Cardiac septum (tissue), 1 donor: ENCODE data around the gene IVL. TPM values are rescaled to one million over a fixed set of nuclear protein-coding genes. Genes with fewer than 3 reads are reported as not detected.

Source experiments
- DNase-seq: peaks from one replicate; pipeline ENCODE4 v3.0.0-alpha.2; 2020; ENCODE audit warnings: low spot score
- intact Hi-C: fragments of 100-400 bp; cut with DNase I; formaldehyde crosslinking; loops from one replicate; pipeline ENCODE4 v1.14.0; 2022
- long read RNA-seq: library from polyadenylated mRNA; unstranded; transcript quantifications from one replicate; pipeline ENCODE4 v2.0.0, GENCODE V29; 2021
- total RNA-seq: library from RNA; stranded (reverse); fragmentation: NEBNext Ultra II Directional; extraction: Animal tissue kit (Norgen Biotek cat#: 25700); gene quantifications from one replicate; pipeline ENCODE4 v1.2.1, GENCODE V29; 2021
- donor health status: DM: no; HTN: no; CAD: no.

IVL gene
- not detected for total RNA-seq
- long read RNA-seq = 0 reads

- no peak for DNase-seq
- intact Hi-C loops = no loop called here
Observed at GRCh38 chr1:152907686-152908601, at the start of gene IVL. TSS of gene IVL (plus strand) at chr1:152908546. CDS start at chr1:152909798, 1,252 bp downstream.

DNA sequence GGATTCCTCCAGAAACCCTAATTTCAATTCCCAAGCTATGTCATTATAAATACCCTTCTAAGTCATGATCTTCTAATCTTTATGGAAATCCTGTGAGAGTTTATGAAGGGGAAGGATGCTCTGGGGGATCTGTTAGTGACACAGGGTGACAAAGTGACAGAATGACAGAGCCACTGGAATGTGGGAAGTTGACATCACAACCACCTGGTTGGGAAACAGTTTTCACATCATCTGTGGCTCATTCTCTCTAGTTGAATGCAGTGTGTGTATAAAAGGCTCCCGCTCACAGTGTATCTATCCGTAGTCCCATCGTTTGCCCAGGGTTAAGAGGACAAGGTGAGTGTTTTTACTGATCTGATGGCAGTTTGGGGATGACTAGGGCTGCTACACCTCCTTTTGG is 48.6 kb upstream of the IVL start, which contains the start of gene LCE7A:
LCE7A (plus strand) TSS at position 301 of the 400 bp plus-strand sequence. CDS start 702 bp downstream, outside the sequence.
- DNase-seq = no peak
- intact Hi-C loops = no loop called here

DNA sequence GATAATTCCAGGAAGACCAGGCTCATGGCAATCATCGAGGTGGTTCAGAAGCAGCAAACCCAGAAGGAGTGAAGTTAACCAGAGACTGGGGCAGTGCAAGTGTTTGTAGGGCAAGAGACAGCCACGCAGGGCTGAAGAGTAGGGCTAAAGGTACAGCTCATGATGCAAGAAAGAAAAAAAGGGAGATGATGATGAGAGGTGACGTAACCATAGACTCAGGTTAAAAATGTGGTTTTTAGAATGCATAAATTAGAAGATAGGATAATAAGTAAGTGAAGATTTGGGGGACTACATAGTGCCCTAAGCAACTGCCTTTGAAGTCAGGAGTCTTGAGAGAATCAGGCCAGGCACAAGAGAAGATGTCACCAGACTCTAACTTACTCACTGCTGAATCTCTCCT is 48.2 kb upstream of the IVL start:
- intact Hi-C loops = no loop called here
- no peak for DNase-seq

GRCh38 chr1:152861374-152861773 is 47.0 kb upstream of the IVL start:
- intact Hi-C loops = no loop called here
- no peak for DNase-seq

GRCh38 chr1:152864443-152864842 is 43.9 kb upstream of the IVL start:
- DNase-seq = no peak
- intact Hi-C loops = no loop called here

DNA sequence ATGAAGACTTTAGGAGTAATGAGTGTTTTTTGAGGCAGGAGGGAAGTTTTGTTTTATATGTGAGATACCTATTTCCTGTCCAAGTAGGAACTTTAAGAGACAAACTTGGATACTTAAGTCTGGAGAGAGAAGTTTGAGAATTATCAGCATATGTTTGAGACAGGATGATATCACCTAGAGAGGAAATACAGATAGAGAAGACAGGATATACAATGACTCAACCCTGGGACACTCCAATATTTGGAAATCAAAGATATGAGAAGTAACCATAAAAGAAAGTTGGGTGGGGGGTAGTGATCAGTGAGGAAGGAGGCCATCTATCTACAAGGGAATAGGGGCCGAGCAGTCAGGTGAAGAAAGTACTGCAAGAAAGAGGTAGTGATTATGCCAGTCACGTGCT is 42.0 kb upstream of the IVL start:
- intact Hi-C loops = no loop called here
- DNase-seq = no peak

GRCh38 chr1:152869808-152870419 is 38.4 kb upstream of the IVL start:
- no peak for DNase-seq
- intact Hi-C loops = loop anchor here (2.0 kb wide), 1 partner anchor 353 kb away; no protein-coding TSS in a partner anchor

DNA sequence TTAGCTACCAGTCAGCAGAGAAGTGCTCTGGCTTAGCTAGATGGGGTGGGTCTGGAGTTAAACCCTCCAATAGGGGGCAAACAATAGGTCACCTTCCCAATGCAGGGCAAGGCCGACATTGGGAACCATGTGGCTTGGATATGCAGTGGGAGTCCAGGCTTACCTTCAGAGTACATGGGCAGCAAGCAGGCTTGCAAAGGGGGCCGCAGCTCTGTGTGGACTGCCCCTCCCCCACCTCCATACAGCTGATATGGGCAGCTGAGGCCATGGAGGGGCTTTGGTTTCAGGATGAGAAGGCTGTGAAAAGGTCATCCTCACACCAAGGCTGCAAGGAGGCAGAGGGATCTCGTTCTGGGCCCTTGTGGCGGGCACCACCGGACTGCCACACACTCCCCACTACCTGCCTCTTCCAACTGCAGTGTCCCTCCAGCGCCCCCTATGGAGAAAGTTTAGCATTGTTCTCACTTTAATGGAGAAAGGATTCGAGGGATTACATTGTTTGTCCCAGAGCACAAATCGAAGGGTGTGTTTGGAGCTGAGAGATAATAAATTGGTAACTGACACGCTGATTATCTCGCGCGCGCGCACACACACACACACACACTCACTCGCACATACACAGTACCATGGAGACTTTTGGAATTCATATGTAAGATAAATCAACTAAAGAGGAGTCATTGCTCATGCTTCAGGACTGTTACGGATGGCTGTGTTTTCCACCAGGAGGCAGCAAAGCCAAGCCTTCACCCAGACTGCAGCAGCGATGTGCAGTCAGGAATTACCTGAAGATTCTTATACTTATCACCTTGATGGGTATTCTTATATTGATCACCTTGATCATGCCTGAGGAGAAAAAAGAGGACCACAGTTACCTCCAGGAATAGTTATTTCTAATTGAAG is 37.3 kb upstream of the IVL start:
- intact Hi-C loops = no loop called here
- DNase-seq = no peak

DNA sequence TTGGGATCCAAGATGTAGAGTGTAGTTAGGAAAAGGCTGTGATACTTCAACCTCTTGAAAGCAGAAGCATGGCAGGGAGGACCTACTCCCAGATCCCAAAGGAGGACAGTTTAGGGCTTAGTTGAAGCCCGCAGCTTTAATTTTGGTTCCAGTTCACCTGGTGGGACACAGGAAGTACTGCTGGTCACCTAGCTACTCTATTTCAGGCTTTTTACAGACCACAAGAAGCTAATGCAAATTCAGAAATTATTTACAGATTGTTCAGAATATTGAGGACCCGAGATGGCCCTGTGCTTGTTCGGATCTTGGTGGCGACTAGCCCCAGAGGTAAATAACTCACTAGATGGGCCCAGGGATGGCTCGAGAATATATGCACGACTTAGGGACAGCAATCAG is 36.6 kb upstream of the IVL start:
- intact Hi-C loops = no loop called here
- no peak for DNase-seq

GRCh38 chr1:152873495-152873894 is 34.9 kb upstream of the IVL start:
- no peak for DNase-seq
- intact Hi-C loops = no loop called here

- intact Hi-C loops = no loop called here
- no peak for DNase-seq
Observed at GRCh38 chr1:152876827-152877226, 31.5 kb upstream of the IVL start.

GRCh38 chr1:152878042-152878441 is 30.3 kb upstream of the IVL start, which contains the start of gene SMCP:
TSS of gene SMCP (plus strand) at chr1:152878322. CDS start at chr1:152884423, 6,101 bp downstream.
- intact Hi-C loops = no loop called here
- no peak for DNase-seq

DNA sequence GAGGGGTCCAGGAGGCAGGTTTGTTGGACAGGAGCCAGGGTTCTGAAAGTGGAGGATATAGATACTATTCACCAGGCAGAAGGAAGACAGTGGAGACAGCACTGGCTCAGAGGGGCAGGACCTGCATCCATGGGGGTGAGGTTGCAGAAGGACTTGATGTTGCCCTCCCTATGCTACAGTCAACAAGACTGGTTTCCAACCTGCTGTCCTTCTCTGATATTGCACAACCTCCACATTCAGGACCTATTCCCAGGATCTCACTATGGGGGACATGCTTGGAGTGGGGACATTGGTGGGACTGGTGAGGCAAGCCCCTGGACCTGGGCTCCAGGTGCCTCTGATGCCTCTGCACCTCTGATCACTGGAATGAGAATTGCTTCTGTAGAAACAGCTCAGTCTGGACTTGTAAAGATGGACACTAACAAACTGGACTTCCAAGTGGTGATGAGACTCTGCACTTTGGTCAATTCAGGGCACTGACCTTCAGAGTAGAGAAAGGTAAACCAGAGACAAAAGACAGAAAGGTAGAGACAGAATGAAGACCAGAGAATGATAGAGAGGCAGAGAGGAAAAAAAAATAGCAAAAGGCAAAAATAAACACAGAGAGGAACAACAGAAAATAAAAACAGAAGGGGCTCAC is 28.7 kb upstream of the IVL start:
- no peak for DNase-seq
- intact Hi-C loops = no loop called here

- no peak for DNase-seq
- intact Hi-C loops = no loop called here
Observed at GRCh38 chr1:152880316-152880715, 28.0 kb upstream of the IVL start.

DNA sequence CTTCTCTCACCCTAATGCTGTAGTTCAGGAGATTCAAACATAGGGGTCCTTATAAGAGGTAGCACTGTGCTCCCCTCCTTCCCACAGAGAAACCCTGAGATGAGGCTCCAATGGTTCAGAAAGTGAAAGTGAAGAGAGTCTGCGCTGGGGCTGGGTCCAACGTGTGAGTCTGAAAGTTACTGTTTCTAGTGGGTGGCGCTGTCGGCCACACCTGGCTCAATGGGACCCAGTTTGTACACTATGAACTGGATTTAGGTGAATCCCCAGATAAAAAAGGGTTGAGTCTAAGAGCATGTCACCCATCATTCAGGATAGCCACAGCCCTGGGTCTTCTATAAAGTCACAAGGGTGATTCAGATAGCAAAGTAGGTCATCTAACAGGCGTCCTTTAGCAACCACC is 27.4 kb upstream of the IVL start:
- no peak for DNase-seq
- intact Hi-C loops = no loop called here

- DNase-seq = no peak
Observed at GRCh38 chr1:152884085-152884484, 24.3 kb upstream of the IVL start.

DNA sequence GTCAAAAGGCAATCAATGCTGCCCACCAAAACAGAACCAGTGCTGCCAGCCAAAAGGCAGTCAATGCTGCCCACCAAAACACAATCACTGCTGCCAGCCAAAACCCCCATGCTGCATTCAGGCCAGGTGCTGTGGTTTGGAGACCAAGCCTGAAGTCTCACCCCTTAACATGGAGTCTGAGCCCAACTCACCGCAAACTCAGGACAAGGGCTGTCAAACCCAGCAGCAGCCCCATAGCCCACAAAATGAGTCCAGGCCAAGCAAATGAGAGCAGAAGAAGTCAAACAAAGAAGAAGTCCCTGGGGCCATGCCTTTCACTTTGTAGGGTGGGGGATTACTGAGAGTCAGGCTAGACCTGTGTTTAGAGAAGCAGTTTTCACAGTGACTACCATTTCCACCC is 23.8 kb upstream of the IVL start:
- intact Hi-C loops = no loop called here
- no peak for DNase-seq

More at GRCh38 chr1:152884085-152884484, 24.3 kb upstream of the IVL start:
- intact Hi-C loops = no loop called here

- DNase-seq = no peak
- intact Hi-C loops = no loop called here
Observed at GRCh38 chr1:152884966-152885624, 23.3 kb upstream of the IVL start.

DNA sequence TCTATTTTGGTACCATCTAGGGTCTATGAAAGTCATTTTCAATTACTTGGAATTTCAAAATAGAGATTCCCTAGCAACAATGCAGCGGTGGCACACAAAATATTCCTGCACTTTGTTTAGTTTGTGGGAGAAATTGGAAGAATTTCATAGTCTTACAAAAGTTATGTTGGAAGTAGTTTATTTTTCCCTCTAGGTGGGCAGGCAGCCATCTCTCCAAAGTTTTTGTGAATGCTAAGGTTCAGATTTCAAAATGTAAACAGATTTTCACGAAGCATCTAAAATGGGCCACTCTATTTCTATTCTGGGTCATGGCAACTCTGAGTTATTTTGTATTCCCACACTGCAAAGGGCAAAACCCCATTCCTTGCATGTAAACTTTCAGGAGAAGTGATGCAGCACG is 22.3 kb upstream of the IVL start:
- intact Hi-C loops = no loop called here
- DNase-seq = no peak
